Caco-2 (cell line): ENCODE results near the gene SLAMF1. TPM values are rescaled to one million over a fixed set of nuclear protein-coding genes. Genes with fewer than 3 reads are reported as not detected.

Experiments used
- BruUV-seq: library from RNA; stranded (reverse); fragments of 400-500 nt; replicated peaks from 2 replicates; lab custom pipeline; 2021; lab: Mats Ljungman, UMichigan
- CTCF ChIA-PET: fragments of 300-600 bp; sonication (Branson Sonifier 250); formaldehyde crosslinking; loops from one replicate; lab custom pipeline; 2022; ENCODE audit warnings: antibody characterized with exemption; lab: Charles Lee
- POLR2A ChIA-PET: fragments of 300-600 bp; sonication (Branson Sonifier 250); formaldehyde crosslinking; loops from one replicate; lab custom pipeline; 2022; ENCODE audit warnings: antibody characterized with exemption; lab: Charles Lee
- DNase-seq, 2 experiments: peaks; one replicate each; pipeline versions ENCODE4 v3.0.0 to v3.0.0-alpha.2; 2020 to 2022
- H3K27me3 ChIP-seq: replicated peaks from 2 replicates; pipeline ENCODE4 v1.6.0; 2011; ENCODE audit warnings: low read length; ENCODE audit not compliant: control insufficient read depth, insufficient read depth
- H3K36me3 ChIP-seq: 2 replicates; pipeline ENCODE4 v1.5.1; 2011; ENCODE audit warnings: low read length; ENCODE audit not compliant: control insufficient read depth, insufficient read depth
- H3K4me1 ChIP-seq: fragments of 250-450 bp; sonication (Bioruptor Pico); 2 replicates; pipeline ENCODE4 v1.5.1; 2020; ENCODE audit warnings: mild to moderate bottlenecking
- H3K4me3 ChIP-seq: 2 replicates; pipeline ENCODE4 v1.5.1; 2011; ENCODE audit warnings: low read depth, mild to moderate bottlenecking, control low read depth, low read length
- H3K9me3 ChIP-seq: fragments of 250-450 bp; sonication (Bioruptor Pico); 2 replicates; pipeline ENCODE4 v1.5.1; 2020; ENCODE audit warnings: mild to moderate bottlenecking, moderate library complexity
- H3K27ac Mint-ChIP-seq: one replicate; pipeline ENCODE4 v1.8.0; 2022; ENCODE audit warnings: mixed read lengths; ENCODE audit not compliant: unreplicated experiment
- H3K27me3 Mint-ChIP-seq: one replicate; pipeline ENCODE4 v1.8.0; 2022; ENCODE audit warnings: mixed read lengths; ENCODE audit not compliant: insufficient read depth, unreplicated experiment
- H3K36me3 Mint-ChIP-seq: one replicate; pipeline ENCODE4 v1.8.0; 2022; ENCODE audit warnings: mild to moderate bottlenecking, mixed read lengths; ENCODE audit not compliant: insufficient read depth, unreplicated experiment
- H3K4me1 Mint-ChIP-seq: one replicate; pipeline ENCODE4 v1.8.0; 2022; ENCODE audit warnings: low read depth, mixed read lengths; ENCODE audit not compliant: unreplicated experiment
- H3K4me3 Mint-ChIP-seq: one replicate; pipeline ENCODE4 v1.8.0; 2022; ENCODE audit warnings: mild to moderate bottlenecking, moderate library complexity, mixed read lengths; ENCODE audit not compliant: unreplicated experiment
- H3K9me3 Mint-ChIP-seq: one replicate; pipeline ENCODE4 v1.8.0; 2022; ENCODE audit warnings: mixed read lengths; ENCODE audit not compliant: unreplicated experiment
- CTCF ChIP-seq, 2 experiments: fragments of 200-600 bp in 1 of 2; IDR thresholded peaks; 1 replicate in 1 of 2; 2 replicates in 1 of 2; pipeline versions ENCODE4 v1.5.1 to v1.8.0; 2011 to 2022; ENCODE audit warnings: antibody characterized with exemption in 1 of 2, control low read depth in 1 of 2, inconsistent platforms in 1 of 2, low read depth in 1 of 2, low read length in 1 of 2, mild to moderate bottlenecking in 1 of 2, moderate library complexity in 1 of 2; ENCODE audit not compliant: insufficient read depth in 1 of 2, severe bottlenecking in 1 of 2, unreplicated experiment in 1 of 2
- intact Hi-C: fragments of 100-400 bp; cut with micrococcal nuclease; formaldehyde crosslinking; loops from one replicate; pipeline ENCODE4 v1.10.0; 2022; ENCODE audit not compliant: unreplicated experiment
- total RNA-seq: library from RNA; stranded (reverse); gene quantifications from 2 replicates; pipeline ENCODE4 v1.2.3, GENCODE V29; 2022

SLAMF1 gene
- total RNA-seq, 1 experiment from 2014 or later: not detected

GRCh38 chr1:160675641-160676410 is 29.0 kb upstream of the SLAMF1 start:
- H3K4me1 Mint-ChIP-seq: no peaks in the 10 kb centered on the region
- peaks cover 5% of the 10 kb centered on the region for H3K36me3 Mint-ChIP-seq
- H3K27me3 Mint-ChIP-seq: no peaks in the 10 kb centered on the region
- Histone ChIP-seq H3K4me1 (no peaks in the 10 kb centered on the region), H3K9me3 (no peaks in the 10 kb centered on the region), H3K36me3 (no peaks in the 10 kb centered on the region), H3K4me3 (no peak overlapping the region), H3K27me3 (no peaks in the 10 kb centered on the region)
- intact Hi-C loops: loop anchor here (1.0 to 5.0 kb wide), 5 partner anchors 16 to 249 kb away; no protein-coding TSS in a partner anchor
- H3K9me3 Mint-ChIP-seq: peaks cover 3% of the 10 kb centered on the region
- peak; percentile 70 to 72 for DNase-seq
- H3K27ac Mint-ChIP-seq: no peak overlapping the region
- no peak overlapping the region for H3K4me3 Mint-ChIP-seq
- no TSS peak for BruUV-seq
- ChIA-PET POLR2A (no interaction called here), CTCF (interaction anchor here (0.6 to 1.0 kb wide), 9 partner anchors 45 to 314 kb away, joined by 3 to 5 read pairs (median 4); partner anchors contain the start of gene ITLN1)
- peak; percentile 68 to 83 for TF ChIP-seq CTCF (IDR thresholded peaks at IDR 0.05; ENCODE audit: insufficient read depth in 1 of 2, low read depth in 1 of 2, low read length in 1 of 2, severe bottlenecking in 1 of 2, unreplicated experiment in 1 of 2)

DNA sequence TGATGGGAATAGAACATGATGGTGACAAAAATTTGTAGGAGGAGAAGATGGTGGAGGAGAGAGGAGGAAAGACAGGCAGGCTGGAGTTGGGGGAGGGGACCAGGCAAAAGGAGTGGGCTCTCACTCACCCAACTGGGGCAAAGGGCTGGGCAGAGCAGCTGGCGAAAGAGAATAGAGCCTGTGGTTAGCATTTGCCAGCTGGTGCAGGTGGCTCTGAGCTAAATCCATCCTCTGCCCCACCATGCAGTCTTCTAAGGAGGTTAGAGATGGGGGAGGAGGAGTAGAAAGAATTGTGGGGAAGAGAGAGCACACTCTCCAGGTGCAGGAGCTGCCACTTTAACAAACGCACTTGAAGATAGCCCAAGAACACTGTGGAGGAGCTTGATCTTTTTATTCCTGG is 27.6 kb upstream of the SLAMF1 start:
- DNase-seq: no peak
- intact Hi-C loops: loop anchor here (2.0 kb wide), 1 partner anchor 16 kb away; no protein-coding TSS in a partner anchor
- Histone ChIP-seq H3K4me3 (no peak overlapping the region), H3K27me3 (no peaks in the 10 kb centered on the region), H3K4me1 (no peaks in the 10 kb centered on the region), H3K9me3 (peaks cover 1% of the 10 kb centered on the region; the same call in 1 of the 2 replicates), H3K36me3 (no peaks in the 10 kb centered on the region)
- no TSS peak for BruUV-seq
- no peaks in the 10 kb centered on the region for H3K27me3 Mint-ChIP-seq
- H3K4me1 Mint-ChIP-seq: no peaks in the 10 kb centered on the region
- peaks cover 10% of the 10 kb centered on the region for H3K9me3 Mint-ChIP-seq
- no peak overlapping the region for H3K27ac Mint-ChIP-seq
- ChIA-PET CTCF (interaction anchor here (1.1 kb wide), 1 partner anchor 16 kb away, joined by 3 read pairs; no protein-coding TSS in a partner anchor), POLR2A (no interaction called here)
- no peak for TF ChIP-seq CTCF (IDR thresholded peaks at IDR 0.05; ENCODE audit: insufficient read depth in 1 of 2, low read depth in 1 of 2, low read length in 1 of 2, severe bottlenecking in 1 of 2, unreplicated experiment in 1 of 2)
- no peak overlapping the region for H3K4me3 Mint-ChIP-seq
- H3K36me3 Mint-ChIP-seq: peaks cover 3% of the 10 kb centered on the region

DNA sequence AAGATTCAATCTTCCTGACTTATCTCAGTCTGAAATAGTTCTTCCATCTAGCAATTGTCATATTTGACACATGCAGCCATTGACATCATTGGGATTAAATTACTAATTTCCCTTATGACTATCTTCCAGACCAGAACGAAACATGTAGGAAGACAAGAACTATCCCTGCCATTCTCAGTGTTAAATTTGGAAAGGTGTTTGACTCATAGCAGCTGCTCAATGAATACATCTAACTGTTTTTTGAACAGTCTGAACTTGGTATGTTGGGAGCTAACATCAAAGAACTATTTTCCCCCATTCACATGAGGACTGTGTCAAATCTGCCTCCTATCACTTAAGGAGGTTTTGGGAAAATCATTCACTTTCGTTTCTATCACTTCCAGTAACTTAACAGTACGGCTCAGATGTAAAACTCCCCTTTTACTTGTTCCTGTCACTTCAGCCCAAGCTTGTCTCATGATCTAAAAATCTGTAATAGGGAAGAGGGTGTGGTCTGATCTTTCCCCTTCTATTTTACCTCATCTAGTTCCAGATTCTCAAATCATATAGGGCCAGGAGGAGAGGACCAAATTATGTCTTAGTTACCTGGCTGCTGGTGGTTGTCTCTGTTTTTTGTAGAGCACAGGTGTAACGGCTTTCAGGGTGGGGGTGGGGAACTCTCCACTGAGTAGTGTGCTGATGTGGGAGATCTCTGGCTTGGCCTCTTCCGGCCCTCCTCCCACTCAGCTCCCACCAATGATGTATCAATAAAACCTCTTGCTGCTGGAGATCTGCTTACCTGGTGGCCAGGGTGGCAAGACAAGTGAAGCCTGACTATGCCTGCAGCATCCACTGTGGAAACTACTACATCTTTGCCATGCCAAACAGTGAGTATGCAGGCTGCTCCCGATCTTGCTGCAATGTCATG is 26.2 kb upstream of the SLAMF1 start:
- no peaks in the 10 kb centered on the region for H3K27me3 ChIP-seq

More for the DNA sequence above, 26.2 kb upstream of the SLAMF1 start:
- H3K9me3 Mint-ChIP-seq: peaks cover 10% of the 10 kb centered on the region
- no peak overlapping the region for H3K4me3 ChIP-seq
- H3K4me1 ChIP-seq: no peaks in the 10 kb centered on the region
- DNase-seq: no peak
- no peaks in the 10 kb centered on the region for H3K36me3 ChIP-seq
- peaks cover 10% of the 10 kb centered on the region; the same call in 1 of the 2 replicates for H3K9me3 ChIP-seq
- H3K36me3 Mint-ChIP-seq: no peaks in the 10 kb centered on the region
- no peaks in the 10 kb centered on the region for H3K27me3 Mint-ChIP-seq
- BruUV-seq: no TSS peak
- no peak for TF ChIP-seq CTCF (IDR thresholded peaks at IDR 0.05; ENCODE audit: insufficient read depth in 1 of 2, low read depth in 1 of 2, low read length in 1 of 2, severe bottlenecking in 1 of 2, unreplicated experiment in 1 of 2)
- no peak overlapping the region for H3K27ac Mint-ChIP-seq
- POLR2A ChIA-PET: no interaction called here
- H3K4me1 Mint-ChIP-seq: no peaks in the 10 kb centered on the region
- H3K4me3 Mint-ChIP-seq: no peak overlapping the region
- CTCF ChIA-PET: no interaction called here
- intact Hi-C loops: no loop called here
